Left ventricle myocardium superior (tissue), 1 donor: ENCODE results near the gene KRTAP9-6. TPM values are rescaled to one million over a fixed set of nuclear protein-coding genes. Genes with fewer than 3 reads are reported as not detected.

Experiments used
- ATAC-seq: fragments of 200-7000 bp; cut with Tn5 transposase; one replicate; pipeline ENCODE4 v1.9.1; 2020; ENCODE audit warnings: mild to moderate bottlenecking, moderate library complexity
- DNase-seq: peaks from one replicate; pipeline ENCODE4 v3.0.0-alpha.2; 2020
- intact Hi-C: fragments of 100-400 bp; cut with micrococcal nuclease; formaldehyde crosslinking; loops from one replicate; pipeline ENCODE4 v1.11.0; 2022
- total RNA-seq: library from RNA; stranded (reverse); fragmentation: NEBNext Ultra II Directional; extraction: Animal tissue kit (Norgen Biotek cat#: 25700); gene quantifications from one replicate; pipeline ENCODE4 v1.2.1, GENCODE V29; 2021
- donor health status: DM: no; HTN: yes; CAD: no; lungs with severe emphysema.

The KRTAP9-6 gene
- total RNA-seq, 1 donor from 2014 or later, result not detected

DNA sequence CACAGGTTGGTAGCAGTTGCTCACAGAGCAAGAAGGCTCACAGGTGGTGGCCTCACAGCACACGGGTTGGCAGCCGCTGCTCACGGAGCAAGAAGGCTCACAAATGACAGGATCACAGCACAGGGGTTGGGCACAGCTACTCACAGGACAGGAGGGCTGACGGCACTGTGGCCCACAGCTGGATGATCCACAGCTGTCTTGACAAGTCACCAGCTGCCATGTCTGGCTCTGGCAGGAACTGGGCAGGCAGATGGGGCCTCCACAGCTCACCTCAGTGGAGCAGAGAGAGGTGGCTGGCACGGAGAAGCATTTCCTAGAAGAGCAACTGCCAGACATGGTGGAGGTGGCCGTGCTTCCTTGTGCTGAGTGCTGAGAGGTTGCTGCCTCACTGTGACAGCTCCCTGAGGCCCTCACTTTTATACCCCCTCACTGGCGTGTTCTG lies 43.8 kb downstream of the KRTAP9-6 start, which contains the start of gene KRTAP16-1:
Gene KRTAP16-1, minus strand, starts transcription at position 392 of the 442 bp plus-strand sequence. Its CDS starts 56 bp downstream, at position 336.
- DNase-seq (no peak), ATAC-seq (no peak)
- intact Hi-C loops, result no loop called here

- no peak for ATAC-seq
- intact Hi-C loops, result no loop called here
- DNase-seq, result no peak
Measured at GRCh38 chr17:41311111-41311510, 45.9 kb downstream of the KRTAP9-6 start.

GRCh38 chr17:41315204-41315794 lies 50.1 kb downstream of the KRTAP9-6 start, which contains the start of gene KRTAP17-1:
KRTAP17-1 (minus strand) TSS chr17:41315710; CDS start chr17:41315650, 60 bp downstream.
- no peak for DNase-seq
- intact Hi-C loops, result no loop called here
- no peak for ATAC-seq

Other genes starting within 250 kb of the KRTAP9-6 start
- not detected for gene KRTAP1-5, start 238.2 kb upstream of the KRTAP9-6 start, total RNA-seq
- not detected for gene KRTAP1-4, start 235.2 kb upstream of the KRTAP9-6 start, total RNA-seq
- gene KRTAP1-3, start 230.5 kb upstream of the KRTAP9-6 start, total RNA-seq, result not detected
- not detected for gene KRTAP1-1, start 223.9 kb upstream of the KRTAP9-6 start, total RNA-seq
- gene KRTAP2-1, start 218.1 kb upstream of the KRTAP9-6 start, total RNA-seq, result not detected
- gene KRTAP2-2, start 210.1 kb upstream of the KRTAP9-6 start, total RNA-seq, result not detected
- gene KRTAP2-3, start 205.3 kb upstream of the KRTAP9-6 start, total RNA-seq, result not detected
- not detected for gene KRTAP2-4, start 199.5 kb upstream of the KRTAP9-6 start, total RNA-seq
- gene KRTAP4-7, start 181.2 kb upstream of the KRTAP9-6 start, total RNA-seq, result not detected
- not detected for gene KRTAP4-8, start 167.2 kb upstream of the KRTAP9-6 start, total RNA-seq
- gene KRTAP4-16, start 163.2 kb upstream of the KRTAP9-6 start, total RNA-seq, result not detected
- not detected for gene KRTAP4-9, start 160.0 kb upstream of the KRTAP9-6 start, total RNA-seq
- not detected for gene KRTAP4-11, start 147.0 kb upstream of the KRTAP9-6 start, total RNA-seq
- not detected for gene KRTAP4-12, start 141.2 kb upstream of the KRTAP9-6 start, total RNA-seq
- not detected for gene KRTAP4-6, start 124.8 kb upstream of the KRTAP9-6 start, total RNA-seq
- not detected for gene KRTAP4-5, start 115.6 kb upstream of the KRTAP9-6 start, total RNA-seq
- not detected for gene KRTAP4-4, start 104.6 kb upstream of the KRTAP9-6 start, total RNA-seq
- not detected for gene KRTAP4-3, start 97.2 kb upstream of the KRTAP9-6 start, total RNA-seq
- gene KRTAP4-2, start 87.2 kb upstream of the KRTAP9-6 start, total RNA-seq, result not detected
- not detected for gene KRTAP4-1, start 80.5 kb upstream of the KRTAP9-6 start, total RNA-seq
- gene KRTAP9-1, start 75.5 kb upstream of the KRTAP9-6 start, total RNA-seq, result not detected
- not detected for gene KRTAP9-2, start 38.7 kb upstream of the KRTAP9-6 start, total RNA-seq
- not detected for gene KRTAP9-3, start 32.9 kb upstream of the KRTAP9-6 start, total RNA-seq
- gene KRTAP9-8, start 27.4 kb upstream of the KRTAP9-6 start, total RNA-seq, result not detected
- gene KRTAP9-4, start 15.7 kb upstream of the KRTAP9-6 start, total RNA-seq, result not detected
- gene KRTAP9-9, start 10.0 kb upstream of the KRTAP9-6 start, total RNA-seq, result not detected
- not detected for gene KRTAP9-7, start 10.3 kb downstream of the KRTAP9-6 start, total RNA-seq
- not detected for gene KRTAP29-1, start 37.5 kb downstream of the KRTAP9-6 start, total RNA-seq
- not detected for gene KRTAP16-1, start 43.9 kb downstream of the KRTAP9-6 start, total RNA-seq
- not detected for gene KRTAP17-1, start 50.3 kb downstream of the KRTAP9-6 start, total RNA-seq
- not detected for gene KRT33A, start 85.5 kb downstream of the KRTAP9-6 start, total RNA-seq
- not detected for gene KRT33B, start 104.4 kb downstream of the KRTAP9-6 start, total RNA-seq
- gene KRT34, start 116.9 kb downstream of the KRTAP9-6 start, total RNA-seq, result not detected
- gene KRT31, start 132.2 kb downstream of the KRTAP9-6 start, total RNA-seq, result not detected
- not detected for gene KRT37, start 159.2 kb downstream of the KRTAP9-6 start, total RNA-seq
- gene KRT38, start 175.6 kb downstream of the KRTAP9-6 start, total RNA-seq, result not detected
- gene KRT32, start 202.0 kb downstream of the KRTAP9-6 start, total RNA-seq, result not detected
- gene KRT35, start 215.8 kb downstream of the KRTAP9-6 start, total RNA-seq, result not detected
- not detected for gene KRT36, start 224.5 kb downstream of the KRTAP9-6 start, total RNA-seq
- not detected for gene KRT13, start 240.2 kb downstream of the KRTAP9-6 start, total RNA-seq